Measurements from ENCODE around the gene STX12.
A peak's percentile ranks its signal among the peaks of the same experiment; 100 is the strongest.

Gene STX12

GRCh38 chr1:27872059-27872801 lies 99.2 kb downstream of the STX12 start, which contains the start of gene THEMIS2:
TSS of gene THEMIS2 (plus strand) at chr1:27872544. CDS start at chr1:27872572, 28 bp downstream.
- DNase-seq (ENCODE audit: extremely low spot score), result peak; percentile 83
- ChIA-PET CTCF (interaction anchor here (1.3 kb wide), 1 partner anchor 14 kb away, joined by 3 read pairs; no protein-coding TSS in a partner anchor), POLR2A (no interaction called here)
- no peak for TF ChIP-seq L3MBTL2 (conservative IDR thresholded peaks at IDR 0.05)
- TF ChIP-seq PKNOX1 (IDR thresholded peaks at IDR 0.05), result no peak
- no peak for TF ChIP-seq ELF4 (IDR thresholded peaks at IDR 0.05)
- TF ChIP-seq TARDBP (IDR thresholded peaks at IDR 0.05), result no peak
- no peak for TF ChIP-seq SP1 (IDR thresholded peaks at IDR 0.05)
- no peak for TF ChIP-seq FOXM1 (IDR thresholded peaks at IDR 0.05; ENCODE audit: borderline replicate concordance)
- no peak for TF ChIP-seq SUZ12 (IDR thresholded peaks at IDR 0.05)
- no peak for TF ChIP-seq FOXK2 (IDR thresholded peaks at IDR 0.05)

GRCh38 chr1:27872802-27873551 lies 100.0 kb downstream of the STX12 start:
- DNase-seq (ENCODE audit: extremely low spot score), result peak; percentile 30
- ChIA-PET CTCF (interaction anchor here (1.3 kb wide), 1 partner anchor 15 kb away, joined by 3 read pairs; no protein-coding TSS in a partner anchor), POLR2A (no interaction called here)
- TF ChIP-seq LEF1 (IDR thresholded peaks at IDR 0.05; ENCODE audit: borderline replicate concordance), result no peak
- no peak for TF ChIP-seq CTBP1 (IDR thresholded peaks at IDR 0.05; ENCODE audit: borderline replicate concordance)
- no peak for TF ChIP-seq L3MBTL2 (conservative IDR thresholded peaks at IDR 0.05)
- TF ChIP-seq SP1 (IDR thresholded peaks at IDR 0.05), result no peak
- TF ChIP-seq HDGF (IDR thresholded peaks at IDR 0.05; ENCODE audit: borderline replicate concordance), result no peak
- no peak for TF ChIP-seq TARDBP (IDR thresholded peaks at IDR 0.05)
- TF ChIP-seq ARNT (IDR thresholded peaks at IDR 0.05), result no peak
- no peak for TF ChIP-seq FOXK2 (IDR thresholded peaks at IDR 0.05)
- no peak for TF ChIP-seq BHLHE40 (IDR thresholded peaks at IDR 0.05; ENCODE audit: borderline replicate concordance)
- TF ChIP-seq SUZ12 (IDR thresholded peaks at IDR 0.05), result no peak
- no peak for TF ChIP-seq ELF4 (IDR thresholded peaks at IDR 0.05)
- no peak for TF ChIP-seq PKNOX1 (IDR thresholded peaks at IDR 0.05)
- TF ChIP-seq FOXA1 (IDR thresholded peaks at IDR 0.05), result no peak
- TF ChIP-seq NFRKB (IDR thresholded peaks at IDR 0.05), result no peak
- no peak for TF ChIP-seq FOXM1 (IDR thresholded peaks at IDR 0.05; ENCODE audit: borderline replicate concordance)
- TF ChIP-seq ZNF384 (IDR thresholded peaks at IDR 0.05), result no peak

- CTCF ChIA-PET, result no interaction called here
- TF ChIP-seq FOXM1 (IDR thresholded peaks at IDR 0.05; ENCODE audit: borderline replicate concordance) (no peak), SUZ12 (IDR thresholded peaks at IDR 0.05) (no peak)
- POLR2A ChIA-PET, result no interaction called here
- DNase-seq (ENCODE audit: extremely low spot score), result no peak
Observed at GRCh38 chr1:27873671-27874384, 100.8 kb downstream of the STX12 start.
